ENCODE results near the gene ETNK2.
A peak's percentile ranks its signal among the peaks of the same experiment; 100 is the strongest.

Gene ETNK2, protein sequence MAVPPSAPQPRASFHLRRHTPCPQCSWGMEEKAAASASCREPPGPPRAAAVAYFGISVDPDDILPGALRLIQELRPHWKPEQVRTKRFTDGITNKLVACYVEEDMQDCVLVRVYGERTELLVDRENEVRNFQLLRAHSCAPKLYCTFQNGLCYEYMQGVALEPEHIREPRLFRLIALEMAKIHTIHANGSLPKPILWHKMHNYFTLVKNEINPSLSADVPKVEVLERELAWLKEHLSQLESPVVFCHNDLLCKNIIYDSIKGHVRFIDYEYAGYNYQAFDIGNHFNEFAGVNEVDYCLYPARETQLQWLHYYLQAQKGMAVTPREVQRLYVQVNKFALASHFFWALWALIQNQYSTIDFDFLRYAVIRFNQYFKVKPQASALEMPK

DNA sequence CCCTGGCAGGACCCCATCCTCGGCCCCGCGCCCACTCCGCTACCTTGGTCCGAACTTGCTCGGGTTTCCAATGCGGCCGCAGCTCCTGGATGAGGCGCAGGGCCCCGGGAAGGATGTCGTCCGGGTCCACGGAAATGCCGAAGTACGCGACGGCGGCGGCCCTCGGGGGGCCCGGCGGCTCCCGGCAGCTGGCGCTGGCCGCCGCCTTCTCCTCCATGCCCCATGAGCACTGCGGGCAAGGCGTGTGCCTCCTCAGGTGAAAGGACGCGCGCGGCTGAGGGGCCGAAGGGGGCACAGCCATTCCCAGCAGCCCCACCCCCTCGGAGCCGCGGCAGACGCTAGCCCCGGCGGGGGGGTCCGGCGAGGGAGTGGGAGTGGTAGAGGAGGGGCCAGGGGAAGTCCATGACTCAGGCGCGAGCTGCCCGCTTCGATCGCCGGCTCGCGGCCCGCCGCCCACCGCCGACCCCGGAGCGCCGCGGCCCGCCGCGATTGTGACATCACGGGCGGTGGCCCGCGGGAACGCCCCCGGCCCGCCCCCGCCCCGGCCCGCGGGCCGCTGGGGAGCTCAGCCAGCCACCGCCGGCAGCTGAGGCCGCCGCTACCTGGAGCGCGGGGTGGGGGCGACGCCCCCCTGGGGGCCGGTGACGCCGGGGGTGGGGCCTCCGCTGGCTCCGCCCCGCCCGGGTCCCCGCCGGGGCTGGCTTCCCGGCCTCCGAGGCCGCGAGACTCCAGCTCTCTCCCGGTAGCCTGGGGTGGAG lies at the start of gene ETNK2:
ETNK2 (minus strand) TSS at position 493 of the 758 bp plus-strand sequence; CDS start at position 301, 192 bp downstream.
- DNase-seq (peak; percentile 53), ATAC-seq (peak; percentile 45)
- H3K4me3 Mint-ChIP-seq: peak within 1 kb of the TSS; percentile 53
- H3K9me3 Mint-ChIP-seq: no peaks in the 10 kb centered on the region
- H3K27me3 Mint-ChIP-seq: peaks cover 3% of the 10 kb centered on the region
- H3K36me3 Mint-ChIP-seq (ENCODE audit: low read depth): no peaks in the 10 kb centered on the region
- no peak within 1 kb of the TSS for H3K27ac Mint-ChIP-seq
- H3K4me1 Mint-ChIP-seq: peaks cover 5% of the 10 kb centered on the region

DNA sequence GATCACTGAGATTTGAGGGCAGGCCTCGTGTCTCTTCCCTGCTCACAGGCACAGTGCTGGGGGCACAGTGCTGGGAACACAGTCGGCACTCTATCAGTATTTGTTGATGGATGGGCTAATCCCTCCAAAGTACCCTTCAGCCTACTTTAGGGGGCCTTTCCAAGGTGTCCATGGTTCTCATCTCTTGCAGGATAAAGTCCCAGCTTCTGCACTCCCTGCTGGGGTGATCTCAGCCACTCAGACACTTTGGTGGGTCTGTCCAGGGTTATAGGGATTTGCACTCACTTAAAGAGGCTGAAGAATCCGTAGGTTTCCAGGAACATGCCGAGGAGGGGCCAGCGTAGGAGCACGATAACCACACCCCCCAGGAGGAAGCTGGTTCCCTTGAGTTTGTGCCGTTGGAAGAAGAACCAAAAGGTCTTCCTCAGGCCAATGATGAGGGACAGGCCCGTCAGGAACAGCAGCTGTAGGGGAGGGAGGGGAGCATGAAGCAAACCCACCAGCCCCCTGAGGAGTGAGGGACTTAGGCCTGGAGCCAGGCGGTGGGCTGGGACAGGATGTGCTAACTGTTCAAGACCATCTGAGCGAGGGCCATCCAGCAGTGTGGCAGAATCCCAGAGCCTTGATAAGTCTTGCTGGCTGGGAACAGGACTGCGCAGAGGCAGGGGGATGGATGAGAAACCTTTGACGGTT lies 49.6 kb upstream of the ETNK2 start:
- Mint-ChIP-seq H3K9me3 (no peaks in the 10 kb centered on the region), H3K27me3 (peaks cover 24% of the 10 kb centered on the region), H3K4me1 (no peaks in the 10 kb centered on the region), H3K4me3 (no peak overlapping the region), H3K36me3 (ENCODE audit: low read depth) (no peaks in the 10 kb centered on the region), H3K27ac (no peak overlapping the region)
- DNase-seq (no peak), ATAC-seq (no peak)

GRCh38 chr1:204199579-204199978 lies 47.7 kb upstream of the ETNK2 start:
- Mint-ChIP-seq H3K27ac (no peak overlapping the region), H3K36me3 (ENCODE audit: low read depth) (no peaks in the 10 kb centered on the region), H3K27me3 (peaks cover 9% of the 10 kb centered on the region), H3K9me3 (no peaks in the 10 kb centered on the region), H3K4me1 (peaks cover 2% of the 10 kb centered on the region), H3K4me3 (no peak overlapping the region)
- no peak for ATAC-seq
- no peak for DNase-seq

- Mint-ChIP-seq H3K9me3 (no peaks in the 10 kb centered on the region), H3K4me3 (no peak overlapping the region), H3K27me3 (peaks cover 9% of the 10 kb centered on the region), H3K4me1 (peaks cover 4% of the 10 kb centered on the region), H3K36me3 (ENCODE audit: low read depth) (no peaks in the 10 kb centered on the region), H3K27ac (no peak overlapping the region)
- ATAC-seq (no peak), DNase-seq (no peak)
These were observed 46.8 kb upstream of the ETNK2 start for GRCh38 chr1:204198348-204199340.

DNA sequence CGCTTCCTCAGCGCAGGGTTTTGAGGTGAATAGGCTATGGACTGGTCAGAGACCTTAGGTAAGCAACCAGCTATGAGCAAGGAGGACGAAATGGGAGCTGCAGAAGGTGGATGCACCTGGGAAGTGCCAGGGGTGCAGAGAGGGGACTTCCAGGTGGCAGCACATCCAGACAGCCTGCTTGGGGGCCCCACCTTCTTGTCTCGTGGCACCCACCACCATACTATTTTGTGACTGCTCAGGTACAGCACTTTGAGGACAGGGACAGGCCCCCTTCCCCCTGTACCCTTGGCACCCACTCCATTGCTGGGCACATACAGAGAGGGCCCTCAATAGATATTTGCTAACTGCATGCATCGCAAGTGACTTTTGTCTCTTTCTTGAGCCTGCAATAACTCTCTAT lies 45.2 kb upstream of the ETNK2 start:
- Mint-ChIP-seq H3K4me3 (no peak overlapping the region), H3K36me3 (ENCODE audit: low read depth) (no peaks in the 10 kb centered on the region), H3K27me3 (peaks cover 4% of the 10 kb centered on the region), H3K4me1 (peaks cover 4% of the 10 kb centered on the region), H3K9me3 (no peaks in the 10 kb centered on the region), H3K27ac (no peak overlapping the region)
- DNase-seq (no peak), ATAC-seq (no peak)

GRCh38 chr1:204196068-204196795 lies 44.4 kb upstream of the ETNK2 start, which contains the start of gene KISS1:
Gene KISS1, minus strand, starts transcription at chr1:204196491. Its CDS starts 3,615 bp downstream, at chr1:204192876.
- H3K36me3 Mint-ChIP-seq (ENCODE audit: low read depth): no peaks in the 10 kb centered on the region
- ATAC-seq: no peak
- peaks cover 7% of the 10 kb centered on the region for H3K27me3 Mint-ChIP-seq
- DNase-seq: no peak
- H3K4me3 Mint-ChIP-seq: no peak within 1 kb of the TSS
- H3K4me1 Mint-ChIP-seq: peaks cover 4% of the 10 kb centered on the region
- no peaks in the 10 kb centered on the region for H3K9me3 Mint-ChIP-seq
- no peak within 1 kb of the TSS for H3K27ac Mint-ChIP-seq

DNA sequence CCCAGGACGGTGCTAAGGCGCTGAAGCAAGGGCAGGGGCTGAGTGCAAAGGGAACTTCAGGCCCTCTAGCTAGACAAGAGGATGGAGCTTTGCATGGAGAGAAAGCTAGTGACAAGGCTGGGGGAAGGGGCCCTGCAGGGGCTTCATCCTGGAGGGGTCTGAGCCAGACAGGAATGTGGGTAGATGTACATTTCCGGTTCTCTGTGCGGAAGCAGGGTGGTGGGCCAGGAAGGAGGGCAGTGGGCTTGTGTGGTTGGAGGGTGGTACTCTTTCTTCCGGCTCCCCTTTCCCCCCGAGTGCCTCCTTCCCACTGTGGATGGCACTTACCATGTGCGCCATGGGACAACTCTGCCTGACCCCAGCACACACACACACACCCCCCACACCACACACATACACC lies 42.9 kb upstream of the ETNK2 start:
- DNase-seq (no peak), ATAC-seq (no peak)
- no peak overlapping the region for H3K27ac Mint-ChIP-seq
- H3K36me3 Mint-ChIP-seq (ENCODE audit: low read depth): no peaks in the 10 kb centered on the region
- peaks cover 12% of the 10 kb centered on the region for H3K4me1 Mint-ChIP-seq
- peaks cover 16% of the 10 kb centered on the region for H3K27me3 Mint-ChIP-seq
- no peak overlapping the region for H3K4me3 Mint-ChIP-seq
- no peaks in the 10 kb centered on the region for H3K9me3 Mint-ChIP-seq

DNA sequence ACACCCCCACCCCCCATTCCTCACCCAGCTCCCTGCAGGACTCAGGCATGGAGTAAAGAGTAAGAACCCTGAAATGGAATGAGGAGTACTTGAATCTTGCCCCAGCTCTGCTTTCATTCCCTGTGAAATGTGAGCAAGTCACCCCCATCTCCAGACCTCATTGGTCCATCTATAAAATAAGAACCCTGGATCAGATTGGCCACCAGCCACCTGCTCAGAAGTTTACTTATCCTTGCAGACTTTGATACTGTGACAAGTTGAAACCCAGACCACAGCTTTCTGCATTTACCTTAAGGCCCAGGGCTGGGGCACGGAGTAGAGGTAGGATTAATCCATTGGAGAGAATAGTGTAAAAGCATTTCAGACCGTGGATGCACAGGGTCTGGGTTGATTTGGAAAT lies 42.2 kb upstream of the ETNK2 start:
- Mint-ChIP-seq H3K4me3 (no peak overlapping the region), H3K9me3 (no peaks in the 10 kb centered on the region), H3K27me3 (peaks cover 22% of the 10 kb centered on the region), H3K27ac (no peak overlapping the region), H3K4me1 (peaks cover 19% of the 10 kb centered on the region), H3K36me3 (ENCODE audit: low read depth) (no peaks in the 10 kb centered on the region)
- DNase-seq (no peak), ATAC-seq (no peak)

DNA sequence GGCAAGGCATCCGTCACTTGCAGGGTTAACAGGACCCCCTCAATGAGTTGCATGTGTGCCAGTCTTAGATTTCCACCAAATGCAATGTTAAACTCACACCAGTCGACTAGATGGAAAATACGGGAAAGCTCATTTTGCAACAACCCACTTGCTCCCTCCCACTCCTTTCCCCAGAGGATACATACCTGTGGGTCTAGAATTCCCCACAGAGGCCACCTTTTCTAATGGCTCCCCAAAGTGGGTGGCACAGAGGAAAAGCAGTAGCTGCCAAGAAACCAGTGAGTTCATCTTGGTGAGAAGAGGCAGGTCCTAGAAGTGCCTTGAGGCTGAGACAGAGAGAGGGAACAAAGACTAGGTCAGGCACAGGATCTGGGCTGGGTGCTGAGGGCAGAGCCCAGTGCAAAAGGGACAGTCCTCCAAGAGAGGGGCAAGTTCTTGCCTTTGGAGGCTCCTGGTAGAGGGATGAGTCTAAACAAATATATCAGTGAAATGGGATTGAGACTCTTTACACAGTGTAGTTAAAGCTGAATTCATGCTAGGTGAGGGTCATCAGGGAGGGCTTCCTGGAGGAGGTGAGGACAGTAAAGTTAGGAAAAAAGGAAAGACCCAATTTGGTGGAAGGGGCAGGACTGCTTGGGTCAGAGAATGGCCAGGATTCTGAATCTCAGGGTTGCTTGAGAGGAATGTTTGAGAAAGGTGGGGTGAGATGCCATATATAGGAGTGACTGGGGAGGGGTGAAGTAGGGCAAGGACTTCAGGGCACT lies 40.9 kb upstream of the ETNK2 start:
- no peak overlapping the region for H3K27ac Mint-ChIP-seq
- H3K4me1 Mint-ChIP-seq: peaks cover 20% of the 10 kb centered on the region
- ATAC-seq: no peak
- H3K9me3 Mint-ChIP-seq: no peaks in the 10 kb centered on the region
- DNase-seq: no peak
- H3K27me3 Mint-ChIP-seq: peaks cover 26% of the 10 kb centered on the region
- no peaks in the 10 kb centered on the region for H3K36me3 Mint-ChIP-seq (ENCODE audit: low read depth)
- no peak overlapping the region for H3K4me3 Mint-ChIP-seq

DNA sequence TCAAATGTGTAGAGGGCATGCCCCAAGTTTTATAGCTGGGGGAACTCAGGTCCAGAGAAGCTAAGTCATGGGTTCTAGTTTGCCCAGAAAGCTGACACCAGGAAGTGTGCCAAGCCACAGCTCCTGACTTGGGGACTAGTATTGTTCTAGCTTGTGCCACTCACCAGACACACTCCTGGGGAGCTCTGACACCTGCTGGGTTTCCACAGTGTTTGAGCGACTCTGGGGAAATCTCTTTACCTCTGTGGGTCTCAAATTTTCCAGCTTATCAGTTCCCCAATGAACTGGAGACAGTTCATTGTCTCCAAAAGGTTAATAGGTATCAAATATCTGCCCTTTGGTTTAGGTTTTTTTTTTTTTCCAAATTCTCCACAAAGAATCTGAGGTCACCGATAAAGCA lies 40.2 kb upstream of the ETNK2 start:
- Mint-ChIP-seq H3K9me3 (no peaks in the 10 kb centered on the region), H3K36me3 (ENCODE audit: low read depth) (no peaks in the 10 kb centered on the region), H3K27me3 (peaks cover 32% of the 10 kb centered on the region), H3K27ac (no peak overlapping the region), H3K4me3 (no peak overlapping the region), H3K4me1 (peaks cover 20% of the 10 kb centered on the region)
- ATAC-seq (no peak), DNase-seq (no peak)

DNA sequence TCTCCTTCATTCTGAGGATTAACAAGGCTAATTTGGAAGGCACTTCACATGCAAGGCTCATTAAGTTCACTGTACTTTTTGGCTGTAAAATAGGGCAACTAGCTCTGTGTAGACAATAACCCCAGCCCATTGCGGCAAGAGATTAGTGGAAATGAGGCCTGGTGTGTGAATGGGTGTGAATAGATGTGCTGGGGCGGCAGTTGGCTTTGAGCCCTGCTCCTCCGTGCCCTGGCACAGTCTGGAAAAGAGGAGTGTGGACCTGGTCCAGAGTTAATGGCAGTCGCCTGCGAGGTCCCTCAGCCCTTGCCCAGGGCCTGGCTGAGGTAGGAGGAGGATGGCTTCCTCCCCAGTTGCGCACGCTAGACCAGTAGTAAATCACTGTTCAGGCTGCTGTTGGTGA lies 39.6 kb upstream of the ETNK2 start:
- no peaks in the 10 kb centered on the region for H3K36me3 Mint-ChIP-seq (ENCODE audit: low read depth)
- no peak overlapping the region for H3K4me3 Mint-ChIP-seq
- H3K9me3 Mint-ChIP-seq: no peaks in the 10 kb centered on the region
- H3K4me1 Mint-ChIP-seq: peaks cover 20% of the 10 kb centered on the region
- no peak overlapping the region for H3K27ac Mint-ChIP-seq
- no peak for ATAC-seq
- DNase-seq: no peak
- H3K27me3 Mint-ChIP-seq: peaks cover 34% of the 10 kb centered on the region

- peak; percentile 39 for ATAC-seq
- Mint-ChIP-seq H3K4me3 (peak overlapping the region; percentile 19), H3K9me3 (no peaks in the 10 kb centered on the region), H3K27me3 (peaks cover 34% of the 10 kb centered on the region), H3K27ac (no peak overlapping the region), H3K4me1 (peaks cover 20% of the 10 kb centered on the region), H3K36me3 (ENCODE audit: low read depth) (no peaks in the 10 kb centered on the region)
- peak; percentile 17 for DNase-seq
These were observed 38.7 kb upstream of the ETNK2 start for GRCh38 chr1:204190212-204191211.

Data from activated naive CD8-positive, alpha-beta T cell treated with anti-CD3 and anti-CD28 coated beads, Interleukin-2, amount 50 U/mL, for 24 hours (primary cell).